ENCODE results near the gene ZBTB7B. TPM values are rescaled to one million over a fixed set of nuclear protein-coding genes. Genes with fewer than 3 reads are reported as not detected.

ZBTB7B gene
- total and polyA plus RNA-seq, 2 donors (not counting 1 experiment from before 2014, with no cell fraction given), result 55.7 to 67.3 TPM

Small RNA genes within 50 kb of the gene (small RNA-seq; reads per million reads assigned to genes)
- gene MIR4258 (ENCODE audit: insufficient read length, low read depth, low replicate concordance), result not detected

Other genes with a start within 250 kb of the ZBTB7B start
- gene KCNN3, start 132.5 kb upstream of the ZBTB7B start, total RNA-seq, result 0.17 and 0.29 TPM in 2 replicates
- 0.56 and 0.82 TPM in 2 replicates for gene KCNN3, start 132.5 kb upstream of the ZBTB7B start, polyA plus RNA-seq
- gene PMVK, start 66.1 kb upstream of the ZBTB7B start, total RNA-seq, result 15.0 TPM in 2 replicates
- 11.9 and 15.4 TPM in 2 replicates for gene PMVK, start 66.1 kb upstream of the ZBTB7B start, polyA plus RNA-seq
- 212 and 219 TPM in 2 replicates for gene PBXIP1, start 46.7 kb upstream of the ZBTB7B start, total RNA-seq
- 77.6 and 88.8 TPM in 2 replicates for gene PBXIP1, start 46.7 kb upstream of the ZBTB7B start, polyA plus RNA-seq
- gene PYGO2, start 41.0 kb upstream of the ZBTB7B start, total RNA-seq, result 47.5 and 52.7 TPM in 2 replicates
- gene PYGO2, start 41.0 kb upstream of the ZBTB7B start, polyA plus RNA-seq, result 13.0 and 22.2 TPM in 2 replicates
- 59.0 and 61.4 TPM in 2 replicates for gene SHC1, start 32.1 kb upstream of the ZBTB7B start, total RNA-seq
- gene SHC1, start 32.1 kb upstream of the ZBTB7B start, polyA plus RNA-seq, result 50.1 and 64.0 TPM in 2 replicates
- 16.8 and 17.5 TPM in 2 replicates for gene CKS1B, start 28.1 kb upstream of the ZBTB7B start, total RNA-seq
- 24.4 and 33.0 TPM in 2 replicates for gene CKS1B, start 28.1 kb upstream of the ZBTB7B start, polyA plus RNA-seq
- 49.6 and 51.4 TPM in 2 replicates for gene FLAD1, start 19.5 kb upstream of the ZBTB7B start, total RNA-seq
- 68.9 and 83.0 TPM in 2 replicates for gene FLAD1, start 19.5 kb upstream of the ZBTB7B start, polyA plus RNA-seq
- 1.7 and 2.0 TPM in 2 replicates for gene LENEP, start 9.2 kb upstream of the ZBTB7B start, total RNA-seq
- gene LENEP, start 9.2 kb upstream of the ZBTB7B start, polyA plus RNA-seq, result not detected in 2 replicates
- gene DCST2, start 31.0 kb downstream of the ZBTB7B start, total RNA-seq, result 0.89 and 0.90 TPM in 2 replicates
- gene DCST2, start 31.0 kb downstream of the ZBTB7B start, polyA plus RNA-seq, result 2.9 and 5.4 TPM in 2 replicates
- not detected in 2 replicates for gene DCST1, start 31.0 kb downstream of the ZBTB7B start, total RNA-seq
- gene DCST1, start 31.0 kb downstream of the ZBTB7B start, polyA plus RNA-seq, result 0.22 and 0.52 TPM in 2 replicates
- gene ADAM15, start 48.5 kb downstream of the ZBTB7B start, total RNA-seq, result 14.6 and 17.0 TPM in 2 replicates
- 28.4 and 35.1 TPM in 2 replicates for gene ADAM15, start 48.5 kb downstream of the ZBTB7B start, polyA plus RNA-seq
- 8.4 and 9.9 TPM in 2 replicates for gene EFNA4, start 60.9 kb downstream of the ZBTB7B start, total RNA-seq
- 6.5 and 10.6 TPM in 2 replicates for gene EFNA4, start 60.9 kb downstream of the ZBTB7B start, polyA plus RNA-seq
- 1.6 and 3.7 TPM in 2 replicates for gene EFNA3, start 76.0 kb downstream of the ZBTB7B start, total RNA-seq
- 1.8 and 3.2 TPM in 2 replicates for gene EFNA3, start 76.0 kb downstream of the ZBTB7B start, polyA plus RNA-seq
- 0.56 TPM in 1 of 2 replicates, not detected in the other for gene EFNA1, start 125.1 kb downstream of the ZBTB7B start, total RNA-seq
- 0.28 and 1.5 TPM in 2 replicates for gene EFNA1, start 125.1 kb downstream of the ZBTB7B start, polyA plus RNA-seq
- 61.3 and 62.8 TPM in 2 replicates for gene SLC50A1, start 133.1 kb downstream of the ZBTB7B start, total RNA-seq
- gene SLC50A1, start 133.1 kb downstream of the ZBTB7B start, polyA plus RNA-seq, result 86.8 and 109 TPM in 2 replicates
- 39.9 and 41.7 TPM in 2 replicates for gene DPM3, start 137.7 kb downstream of the ZBTB7B start, total RNA-seq
- 68.0 and 97.3 TPM in 2 replicates for gene DPM3, start 137.7 kb downstream of the ZBTB7B start, polyA plus RNA-seq
- gene KRTCAP2, start 170.5 kb downstream of the ZBTB7B start, total RNA-seq, result 136 and 151 TPM in 2 replicates
- 190 and 259 TPM in 2 replicates for gene KRTCAP2, start 170.5 kb downstream of the ZBTB7B start, polyA plus RNA-seq
- gene TRIM46, start 171.0 kb downstream of the ZBTB7B start, total RNA-seq, result 1.3 and 2.6 TPM in 2 replicates
- gene TRIM46, start 171.0 kb downstream of the ZBTB7B start, polyA plus RNA-seq, result 3.4 TPM in 2 replicates
- gene THBS3, start 205.1 kb downstream of the ZBTB7B start, total RNA-seq, result 26.0 and 28.6 TPM in 2 replicates
- gene THBS3, start 205.1 kb downstream of the ZBTB7B start, polyA plus RNA-seq, result 28.0 and 34.3 TPM in 2 replicates
- gene MTX1, start 205.9 kb downstream of the ZBTB7B start, total RNA-seq, result 18.4 and 19.0 TPM in 2 replicates
- gene MTX1, start 205.9 kb downstream of the ZBTB7B start, polyA plus RNA-seq, result 34.2 and 40.4 TPM in 2 replicates